Measurements from ENCODE around the gene PTGES2. TPM values are rescaled to one million over a fixed set of nuclear protein-coding genes. Genes with fewer than 3 reads are reported as not detected.
A peak's percentile ranks its signal among the peaks of the same experiment; 100 is the strongest.

Gene PTGES2
- total and polyA plus RNA-seq, 2 of the 13 experiments (the other 11 are each of a cell fraction or from before 2014, with no cell fraction given): 63.7 to 79.8 TPM

DNA sequence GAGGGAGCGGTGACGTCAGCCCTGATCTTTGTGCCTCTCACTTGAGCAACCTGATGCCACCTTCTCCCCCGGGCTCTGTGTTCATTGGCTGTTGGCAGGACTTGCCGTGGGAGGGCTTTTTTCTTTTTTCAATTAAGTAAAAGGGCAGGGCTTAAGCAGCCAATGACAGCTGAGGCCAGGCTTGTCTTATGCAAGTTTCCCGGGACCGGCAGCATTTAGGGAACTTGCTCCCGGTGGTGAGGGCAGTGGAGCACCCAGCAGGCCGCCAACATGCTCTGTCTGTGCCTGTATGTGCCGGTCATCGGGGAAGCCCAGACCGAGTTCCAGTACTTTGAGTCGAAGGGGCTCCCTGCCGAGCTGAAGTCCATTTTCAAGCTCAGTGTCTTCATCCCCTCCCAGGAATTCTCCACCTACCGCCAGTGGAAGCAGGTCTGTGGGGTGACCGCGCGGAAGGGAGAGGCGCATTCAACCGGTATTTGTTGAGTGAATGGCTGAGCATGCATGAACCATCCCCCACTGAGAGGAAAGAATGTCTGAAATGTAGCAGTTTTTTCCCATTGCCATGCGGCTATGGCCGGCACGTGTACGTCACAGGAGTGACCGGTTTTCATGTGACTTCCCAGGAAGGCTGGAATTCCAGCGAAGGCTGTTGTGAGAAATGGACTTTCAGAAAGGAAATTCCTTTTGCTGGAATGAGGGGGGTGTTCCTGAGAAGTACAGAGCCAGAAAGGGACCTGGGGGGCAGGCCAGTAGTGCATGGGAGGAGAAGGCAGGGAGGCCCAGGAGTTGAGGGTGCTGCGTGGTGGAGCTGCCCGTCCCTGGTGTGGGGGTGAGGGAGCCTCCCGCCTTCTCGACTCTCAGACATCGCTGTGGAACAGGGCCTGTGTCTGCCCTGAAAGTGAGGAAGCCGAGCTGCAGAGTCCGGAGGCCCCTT lies 29.0 kb downstream of the PTGES2 start (continued):
- TF ChIP-seq, protein P1, sequence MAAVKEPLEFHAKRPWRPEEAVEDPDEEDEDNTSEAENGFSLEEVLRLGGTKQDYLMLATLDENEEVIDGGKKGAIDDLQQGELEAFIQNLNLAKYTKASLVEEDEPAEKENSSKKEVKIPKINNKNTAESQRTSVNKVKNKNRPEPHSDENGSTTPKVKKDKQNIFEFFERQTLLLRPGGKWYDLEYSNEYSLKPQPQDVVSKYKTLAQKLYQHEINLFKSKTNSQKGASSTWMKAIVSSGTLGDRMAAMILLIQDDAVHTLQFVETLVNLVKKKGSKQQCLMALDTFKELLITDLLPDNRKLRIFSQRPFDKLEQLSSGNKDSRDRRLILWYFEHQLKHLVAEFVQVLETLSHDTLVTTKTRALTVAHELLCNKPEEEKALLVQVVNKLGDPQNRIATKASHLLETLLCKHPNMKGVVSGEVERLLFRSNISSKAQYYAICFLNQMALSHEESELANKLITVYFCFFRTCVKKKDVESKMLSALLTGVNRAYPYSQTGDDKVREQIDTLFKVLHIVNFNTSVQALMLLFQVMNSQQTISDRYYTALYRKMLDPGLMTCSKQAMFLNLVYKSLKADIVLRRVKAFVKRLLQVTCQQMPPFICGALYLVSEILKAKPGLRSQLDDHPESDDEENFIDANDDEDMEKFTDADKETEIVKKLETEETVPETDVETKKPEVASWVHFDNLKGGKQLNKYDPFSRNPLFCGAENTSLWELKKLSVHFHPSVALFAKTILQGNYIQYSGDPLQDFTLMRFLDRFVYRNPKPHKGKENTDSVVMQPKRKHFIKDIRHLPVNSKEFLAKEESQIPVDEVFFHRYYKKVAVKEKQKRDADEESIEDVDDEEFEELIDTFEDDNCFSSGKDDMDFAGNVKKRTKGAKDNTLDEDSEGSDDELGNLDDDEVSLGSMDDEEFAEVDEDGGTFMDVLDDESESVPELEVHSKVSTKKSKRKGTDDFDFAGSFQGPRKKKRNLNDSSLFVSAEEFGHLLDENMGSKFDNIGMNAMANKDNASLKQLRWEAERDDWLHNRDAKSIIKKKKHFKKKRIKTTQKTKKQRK (IDR thresholded peaks at IDR 0.05; ENCODE audit: low read length): no peak
- no peak for TF ChIP-seq HNRNPUL1 (IDR thresholded peaks at IDR 0.05; ENCODE audit: low read depth, low read length)
- TF ChIP-seq, protein P2, sequence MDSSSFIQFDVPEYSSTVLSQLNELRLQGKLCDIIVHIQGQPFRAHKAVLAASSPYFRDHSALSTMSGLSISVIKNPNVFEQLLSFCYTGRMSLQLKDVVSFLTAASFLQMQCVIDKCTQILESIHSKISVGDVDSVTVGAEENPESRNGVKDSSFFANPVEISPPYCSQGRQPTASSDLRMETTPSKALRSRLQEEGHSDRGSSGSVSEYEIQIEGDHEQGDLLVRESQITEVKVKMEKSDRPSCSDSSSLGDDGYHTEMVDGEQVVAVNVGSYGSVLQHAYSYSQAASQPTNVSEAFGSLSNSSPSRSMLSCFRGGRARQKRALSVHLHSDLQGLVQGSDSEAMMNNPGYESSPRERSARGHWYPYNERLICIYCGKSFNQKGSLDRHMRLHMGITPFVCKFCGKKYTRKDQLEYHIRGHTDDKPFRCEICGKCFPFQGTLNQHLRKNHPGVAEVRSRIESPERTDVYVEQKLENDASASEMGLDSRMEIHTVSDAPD (CRISPR knock-in tag; IDR thresholded peaks at IDR 0.05): no peak
- peak; percentile 63; the same call in 1 of the 2 replicates for TF ChIP-seq KMT2B (CRISPR knock-in tag; IDR thresholded peaks at IDR 0.05)
- TF ChIP-seq, protein P3, sequence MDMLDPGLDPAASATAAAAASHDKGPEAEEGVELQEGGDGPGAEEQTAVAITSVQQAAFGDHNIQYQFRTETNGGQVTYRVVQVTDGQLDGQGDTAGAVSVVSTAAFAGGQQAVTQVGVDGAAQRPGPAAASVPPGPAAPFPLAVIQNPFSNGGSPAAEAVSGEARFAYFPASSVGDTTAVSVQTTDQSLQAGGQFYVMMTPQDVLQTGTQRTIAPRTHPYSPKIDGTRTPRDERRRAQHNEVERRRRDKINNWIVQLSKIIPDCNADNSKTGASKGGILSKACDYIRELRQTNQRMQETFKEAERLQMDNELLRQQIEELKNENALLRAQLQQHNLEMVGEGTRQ (IDR thresholded peaks at IDR 0.05; ENCODE audit: low read depth, low read length): 0 out of 2 replicates have a peak, but pooled peaks have one; percentile 9
- TF ChIP-seq, protein P3 (CRISPR knock-in tag; IDR thresholded peaks at IDR 0.05; ENCODE audit: borderline replicate concordance): peak; percentile 35; the same call in 1 of the 2 replicates
- TF ChIP-seq TOE1 (CRISPR knock-in tag; IDR thresholded peaks at IDR 0.05): no peak
- TF ChIP-seq ZNF839 (CRISPR knock-in tag; IDR thresholded peaks at IDR 0.05; ENCODE audit: borderline replicate concordance): no peak
- no peak for TF ChIP-seq ZNF354B (CRISPR knock-in tag; IDR thresholded peaks at IDR 0.05)
- TF ChIP-seq ZFP90 (CRISPR knock-in tag; IDR thresholded peaks at IDR 0.05; ENCODE audit: borderline replicate concordance): no peak
- TF ChIP-seq, protein P4, sequence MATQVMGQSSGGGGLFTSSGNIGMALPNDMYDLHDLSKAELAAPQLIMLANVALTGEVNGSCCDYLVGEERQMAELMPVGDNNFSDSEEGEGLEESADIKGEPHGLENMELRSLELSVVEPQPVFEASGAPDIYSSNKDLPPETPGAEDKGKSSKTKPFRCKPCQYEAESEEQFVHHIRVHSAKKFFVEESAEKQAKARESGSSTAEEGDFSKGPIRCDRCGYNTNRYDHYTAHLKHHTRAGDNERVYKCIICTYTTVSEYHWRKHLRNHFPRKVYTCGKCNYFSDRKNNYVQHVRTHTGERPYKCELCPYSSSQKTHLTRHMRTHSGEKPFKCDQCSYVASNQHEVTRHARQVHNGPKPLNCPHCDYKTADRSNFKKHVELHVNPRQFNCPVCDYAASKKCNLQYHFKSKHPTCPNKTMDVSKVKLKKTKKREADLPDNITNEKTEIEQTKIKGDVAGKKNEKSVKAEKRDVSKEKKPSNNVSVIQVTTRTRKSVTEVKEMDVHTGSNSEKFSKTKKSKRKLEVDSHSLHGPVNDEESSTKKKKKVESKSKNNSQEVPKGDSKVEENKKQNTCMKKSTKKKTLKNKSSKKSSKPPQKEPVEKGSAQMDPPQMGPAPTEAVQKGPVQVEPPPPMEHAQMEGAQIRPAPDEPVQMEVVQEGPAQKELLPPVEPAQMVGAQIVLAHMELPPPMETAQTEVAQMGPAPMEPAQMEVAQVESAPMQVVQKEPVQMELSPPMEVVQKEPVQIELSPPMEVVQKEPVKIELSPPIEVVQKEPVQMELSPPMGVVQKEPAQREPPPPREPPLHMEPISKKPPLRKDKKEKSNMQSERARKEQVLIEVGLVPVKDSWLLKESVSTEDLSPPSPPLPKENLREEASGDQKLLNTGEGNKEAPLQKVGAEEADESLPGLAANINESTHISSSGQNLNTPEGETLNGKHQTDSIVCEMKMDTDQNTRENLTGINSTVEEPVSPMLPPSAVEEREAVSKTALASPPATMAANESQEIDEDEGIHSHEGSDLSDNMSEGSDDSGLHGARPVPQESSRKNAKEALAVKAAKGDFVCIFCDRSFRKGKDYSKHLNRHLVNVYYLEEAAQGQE (IDR thresholded peaks at IDR 0.05; ENCODE audit: borderline replicate concordance in 1 of 2, low read depth in 1 of 2, low read length in 2 of 2): 0 out of 4 replicates have a peak, but pooled peaks of 1 of the 2 experiments have one; percentile 12
- TF ChIP-seq TRIM24 (CRISPR knock-in tag; IDR thresholded peaks at IDR 0.05): no peak
- TF ChIP-seq ZNF766 (CRISPR knock-in tag; IDR thresholded peaks at IDR 0.05; ENCODE audit: borderline replicate concordance): no peak
- TF ChIP-seq SRY (CRISPR knock-in tag; IDR thresholded peaks at IDR 0.05): peak; percentile 20; the same call in 1 of the 2 replicates
- TF ChIP-seq KAT7 (CRISPR knock-in tag; IDR thresholded peaks at IDR 0.05; ENCODE audit: borderline replicate concordance): no peak
